NCI-H69 (cell line): ENCODE data around the gene AFMID.

Source experiments
- DNase-seq: peaks from one replicate; lab custom pipeline; 2025; lab: John Stamatoyannopoulos, UW

Gene AFMID

GRCh38 chr17:78180083-78180482, 7.1 kb upstream of the AFMID start:
- no peak for DNase-seq

GRCh38 chr17:78180508-78180907, 6.7 kb upstream of the AFMID start:
- DNase-seq = no peak

GRCh38 chr17:78182504-78182903, 4.7 kb upstream of the AFMID start:
- DNase-seq = no peak

GRCh38 chr17:78183916-78184315, 3.2 kb upstream of the AFMID start:
- DNase-seq = no peak

- DNase-seq = no peak
These were observed 2.8 kb upstream of the AFMID start for GRCh38 chr17:78184351-78184750.

GRCh38 chr17:78184868-78185267, 2.3 kb upstream of the AFMID start:
- DNase-seq = no peak

GRCh38 chr17:78185981-78186691, 1.0 kb upstream of the AFMID start:
- DNase-seq = peak; percentile 69

GRCh38 chr17:78196716-78197115, 9.6 kb downstream of the AFMID start:
- no peak for DNase-seq

- DNase-seq = peak; percentile 49
These were observed 10.1 kb downstream of the AFMID start for GRCh38 chr17:78197147-78197832.

GRCh38 chr17:78200451-78200850, 13.3 kb downstream of the AFMID start:
- DNase-seq = no peak

GRCh38 chr17:78202666-78203065, 15.5 kb downstream of the AFMID start:
- DNase-seq = no peak

GRCh38 chr17:78204387-78205123, 17.4 kb downstream of the AFMID start:
- no peak for DNase-seq

- no peak for DNase-seq
These were observed 18.1 kb downstream of the AFMID start for GRCh38 chr17:78205124-78205775.

GRCh38 chr17:78206298-78206697, 19.1 kb downstream of the AFMID start:
- DNase-seq = no peak

- no peak for DNase-seq
These were observed 21.3 kb downstream of the AFMID start for GRCh38 chr17:78208486-78208885.

GRCh38 chr17:78210111-78210510, 22.9 kb downstream of the AFMID start:
- no peak for DNase-seq

GRCh38 chr17:78211032-78211431, 23.9 kb downstream of the AFMID start:
- peak; percentile 24 for DNase-seq

GRCh38 chr17:78214016-78214705, 27.0 kb downstream of the AFMID start, which contains the start of gene BIRC5:
TSS of gene BIRC5 (plus strand) at chr17:78214253. CDS start at chr17:78214317, 64 bp downstream.
- DNase-seq = peak; percentile 98

GRCh38 chr17:78214706-78215061, 27.5 kb downstream of the AFMID start:
- peak; percentile 49 for DNase-seq

GRCh38 chr17:78219396-78220150, 32.4 kb downstream of the AFMID start:
- DNase-seq = no peak

- DNase-seq = no peak
These were observed 35.9 kb downstream of the AFMID start for GRCh38 chr17:78223061-78223460.
